ENCODE measurements around the gene PLPP3. TPM values are rescaled to one million over a fixed set of nuclear protein-coding genes. Genes with fewer than 3 reads are reported as not detected.

The PLPP3 gene
- total RNA-seq, 1 donor from 2014 or later, result 33.5 TPM

DNA sequence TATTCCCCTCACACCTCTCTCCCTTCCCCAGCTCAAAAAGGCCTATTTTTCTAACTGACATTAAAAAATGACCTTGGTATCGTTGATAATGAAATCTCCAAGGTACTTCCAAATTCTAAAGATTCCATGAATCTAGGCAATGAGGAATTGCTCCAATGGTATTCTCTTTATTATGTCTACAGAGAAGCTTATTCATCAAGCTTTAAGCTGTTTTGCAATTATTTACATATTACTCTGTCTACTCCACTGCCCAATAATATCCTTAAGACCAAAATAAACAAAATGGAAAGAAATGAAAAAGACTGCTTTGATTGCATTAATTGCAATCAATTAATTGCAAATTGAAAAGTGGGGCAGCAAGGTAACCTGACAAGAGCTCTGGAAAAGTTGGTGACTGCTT, 7.9 kb downstream of the PLPP3 start:
- Mint-ChIP-seq H3K27me3 (ENCODE audit: unreplicated experiment) (peaks cover 4% of the 10 kb centered on the region), H3K36me3 (ENCODE audit: low read depth, unreplicated experiment) (peaks cover 3% of the 10 kb centered on the region), H3K9me3 (ENCODE audit: unreplicated experiment) (no peaks in the 10 kb centered on the region), H3K4me3 (ENCODE audit: unreplicated experiment) (no peak overlapping the region), H3K27ac (ENCODE audit: unreplicated experiment) (no peak overlapping the region), H3K4me1 (ENCODE audit: unreplicated experiment) (peaks cover 13% of the 10 kb centered on the region)
- no peak for DNase-seq (ENCODE audit: low spot score)
- TF ChIP-seq, protein P1, sequence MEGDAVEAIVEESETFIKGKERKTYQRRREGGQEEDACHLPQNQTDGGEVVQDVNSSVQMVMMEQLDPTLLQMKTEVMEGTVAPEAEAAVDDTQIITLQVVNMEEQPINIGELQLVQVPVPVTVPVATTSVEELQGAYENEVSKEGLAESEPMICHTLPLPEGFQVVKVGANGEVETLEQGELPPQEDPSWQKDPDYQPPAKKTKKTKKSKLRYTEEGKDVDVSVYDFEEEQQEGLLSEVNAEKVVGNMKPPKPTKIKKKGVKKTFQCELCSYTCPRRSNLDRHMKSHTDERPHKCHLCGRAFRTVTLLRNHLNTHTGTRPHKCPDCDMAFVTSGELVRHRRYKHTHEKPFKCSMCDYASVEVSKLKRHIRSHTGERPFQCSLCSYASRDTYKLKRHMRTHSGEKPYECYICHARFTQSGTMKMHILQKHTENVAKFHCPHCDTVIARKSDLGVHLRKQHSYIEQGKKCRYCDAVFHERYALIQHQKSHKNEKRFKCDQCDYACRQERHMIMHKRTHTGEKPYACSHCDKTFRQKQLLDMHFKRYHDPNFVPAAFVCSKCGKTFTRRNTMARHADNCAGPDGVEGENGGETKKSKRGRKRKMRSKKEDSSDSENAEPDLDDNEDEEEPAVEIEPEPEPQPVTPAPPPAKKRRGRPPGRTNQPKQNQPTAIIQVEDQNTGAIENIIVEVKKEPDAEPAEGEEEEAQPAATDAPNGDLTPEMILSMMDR (IDR thresholded peaks at IDR 0.05; ENCODE audit: unreplicated experiment), result no peak

DNA sequence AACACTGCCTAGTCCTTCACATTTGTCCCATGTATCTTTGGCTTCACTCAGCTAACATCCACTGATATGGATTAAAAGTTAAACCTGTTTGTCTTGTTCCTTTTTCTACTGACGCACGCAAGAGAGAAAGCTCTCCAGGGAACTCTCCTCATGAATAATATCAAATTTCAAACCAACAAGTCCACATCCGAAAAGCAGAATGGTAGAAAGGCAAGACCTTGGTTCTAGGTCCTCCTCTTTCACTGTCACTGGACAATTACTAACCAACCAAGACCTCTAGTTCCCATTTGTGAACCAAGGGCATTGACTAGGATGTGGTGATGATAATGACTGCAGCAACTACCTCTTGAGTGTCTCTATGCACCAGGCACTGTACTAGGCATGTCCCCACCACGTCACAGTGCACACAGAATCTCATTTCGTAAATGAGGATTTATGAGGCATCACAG, 8.4 kb downstream of the PLPP3 start:
- H3K27ac Mint-ChIP-seq (ENCODE audit: unreplicated experiment), result no peak overlapping the region
- peaks cover 4% of the 10 kb centered on the region for H3K27me3 Mint-ChIP-seq (ENCODE audit: unreplicated experiment)
- peaks cover 12% of the 10 kb centered on the region for H3K4me1 Mint-ChIP-seq (ENCODE audit: unreplicated experiment)
- H3K9me3 Mint-ChIP-seq (ENCODE audit: unreplicated experiment), result no peaks in the 10 kb centered on the region
- TF ChIP-seq, protein P1 (IDR thresholded peaks at IDR 0.05; ENCODE audit: unreplicated experiment), result no peak
- H3K4me3 Mint-ChIP-seq (ENCODE audit: unreplicated experiment), result no peak overlapping the region
- no peak for DNase-seq (ENCODE audit: low spot score)
- peaks cover 3% of the 10 kb centered on the region for H3K36me3 Mint-ChIP-seq (ENCODE audit: low read depth, unreplicated experiment)

DNA sequence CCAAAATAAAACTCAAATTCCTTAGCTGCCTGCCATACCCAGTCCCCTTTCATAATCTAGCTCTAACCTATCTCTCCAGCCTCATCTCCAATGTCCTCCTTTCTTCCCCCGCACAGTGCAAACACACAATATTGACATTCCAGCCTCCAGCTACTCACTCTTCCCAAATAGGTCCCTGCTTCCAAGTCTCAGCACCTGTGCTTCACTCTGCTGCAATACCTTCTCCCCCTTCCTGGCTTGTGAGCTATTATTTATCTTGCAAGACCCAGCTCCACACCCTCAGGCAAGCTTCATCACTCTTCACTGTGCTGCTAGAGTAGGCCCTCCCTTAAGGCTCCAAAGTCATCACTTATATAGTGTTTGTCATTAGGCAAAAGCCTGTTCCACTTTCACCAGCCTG, 9.7 kb downstream of the PLPP3 start:
- Mint-ChIP-seq H3K36me3 (ENCODE audit: low read depth, unreplicated experiment) (peaks cover 3% of the 10 kb centered on the region), H3K9me3 (ENCODE audit: unreplicated experiment) (no peaks in the 10 kb centered on the region), H3K4me3 (ENCODE audit: unreplicated experiment) (no peak overlapping the region), H3K27me3 (ENCODE audit: unreplicated experiment) (peaks cover 4% of the 10 kb centered on the region), H3K27ac (ENCODE audit: unreplicated experiment) (no peak overlapping the region), H3K4me1 (ENCODE audit: unreplicated experiment) (peaks cover 13% of the 10 kb centered on the region)
- no peak for DNase-seq (ENCODE audit: low spot score)
- TF ChIP-seq, protein P1 (IDR thresholded peaks at IDR 0.05; ENCODE audit: unreplicated experiment), result no peak

DNA sequence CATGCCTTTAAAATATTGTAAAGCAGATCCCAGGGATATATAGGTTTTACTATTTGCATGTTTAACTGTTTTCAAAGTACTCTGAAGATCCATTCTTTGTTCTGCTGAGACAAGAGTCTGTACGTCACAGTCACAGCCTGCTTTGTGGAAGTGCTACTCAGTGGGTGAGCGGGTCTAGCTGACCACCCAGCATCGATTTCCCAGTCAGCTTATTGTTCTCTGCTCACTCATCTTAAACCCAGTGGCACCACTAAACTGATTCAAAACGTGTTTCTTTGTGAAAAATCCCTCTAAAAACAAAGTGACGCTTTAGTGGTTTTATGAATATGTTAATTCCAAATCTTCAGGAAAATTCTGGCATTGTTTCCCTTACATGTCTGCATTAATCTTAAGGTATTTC, 12.4 kb downstream of the PLPP3 start:
- peaks cover 4% of the 10 kb centered on the region for H3K27me3 Mint-ChIP-seq (ENCODE audit: unreplicated experiment)
- no peak for DNase-seq (ENCODE audit: low spot score)
- no peak overlapping the region for H3K27ac Mint-ChIP-seq (ENCODE audit: unreplicated experiment)
- TF ChIP-seq, protein P1 (IDR thresholded peaks at IDR 0.05; ENCODE audit: unreplicated experiment), result no peak
- H3K9me3 Mint-ChIP-seq (ENCODE audit: unreplicated experiment), result no peaks in the 10 kb centered on the region
- H3K36me3 Mint-ChIP-seq (ENCODE audit: low read depth, unreplicated experiment), result peaks cover 3% of the 10 kb centered on the region
- peaks cover 30% of the 10 kb centered on the region for H3K4me1 Mint-ChIP-seq (ENCODE audit: unreplicated experiment)
- H3K4me3 Mint-ChIP-seq (ENCODE audit: unreplicated experiment), result no peak overlapping the region

DNA sequence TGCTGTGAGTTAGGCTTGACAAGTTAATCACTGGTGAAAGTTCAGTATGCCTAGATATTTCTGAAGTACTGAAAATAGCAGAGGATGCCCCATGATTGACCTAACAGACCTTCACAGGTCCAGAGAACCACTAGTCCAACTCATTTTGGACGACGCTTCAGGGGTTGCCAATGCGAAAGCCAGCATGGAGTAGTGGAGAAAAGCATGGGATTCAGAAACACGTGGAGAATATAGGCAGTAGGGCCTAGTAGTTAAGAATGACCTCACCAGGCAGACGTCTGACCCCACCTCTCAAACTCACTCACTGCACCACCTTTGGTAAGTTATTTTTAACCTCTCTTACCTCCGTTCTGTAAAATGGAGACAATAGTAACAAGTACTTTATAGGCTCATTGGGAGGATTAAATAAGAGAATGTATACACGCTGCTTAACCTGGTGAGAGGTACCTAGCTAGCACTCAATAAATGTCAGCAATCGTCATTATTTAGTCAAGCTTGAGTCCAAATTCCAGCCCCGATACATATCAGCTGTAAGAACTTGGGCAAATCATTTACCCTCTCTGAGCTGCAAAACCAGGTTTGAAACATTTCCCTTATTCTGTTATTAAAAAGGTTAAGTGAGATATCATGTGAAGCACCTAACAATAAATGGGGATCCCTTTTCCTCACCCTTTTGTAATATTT, 13.2 kb downstream of the PLPP3 start:
- peaks cover 4% of the 10 kb centered on the region for H3K27me3 Mint-ChIP-seq (ENCODE audit: unreplicated experiment)
- H3K27ac Mint-ChIP-seq (ENCODE audit: unreplicated experiment), result no peak overlapping the region

More for the DNA sequence above, 13.2 kb downstream of the PLPP3 start:
- H3K36me3 Mint-ChIP-seq (ENCODE audit: low read depth, unreplicated experiment), result peaks cover 3% of the 10 kb centered on the region
- no peak overlapping the region for H3K4me3 Mint-ChIP-seq (ENCODE audit: unreplicated experiment)
- TF ChIP-seq, protein P1 (IDR thresholded peaks at IDR 0.05; ENCODE audit: unreplicated experiment), result no peak
- no peaks in the 10 kb centered on the region for H3K9me3 Mint-ChIP-seq (ENCODE audit: unreplicated experiment)
- DNase-seq (ENCODE audit: low spot score), result no peak
- H3K4me1 Mint-ChIP-seq (ENCODE audit: unreplicated experiment), result peaks cover 32% of the 10 kb centered on the region

Measured in endothelial cell (in vitro differentiated cells).